HG03342 (cell line): Measurements from ENCODE around the gene KDM6A.
"Not testable (repeated sequence)": the region's sequence is repeated elsewhere in the genome, so short reads cannot be mapped to it uniquely, and the experiment has no call there.

ENCODE experiments used
- ATAC-seq: cut with Tn5 transposase; IDR thresholded peaks from one replicate; pipeline ENCODE4 v1.9.1; 2021; ENCODE audit warnings: mild to moderate bottlenecking, moderate library complexity; ENCODE audit not compliant: unreplicated experiment

The KDM6A gene

GRCh38 chrX:44915361-44915868 is 42.4 kb downstream of the KDM6A start:
- no peak for ATAC-seq

- no peak for ATAC-seq
Measured at GRCh38 chrX:44918722-44919121, 45.7 kb downstream of the KDM6A start.

- ATAC-seq: no peak
Measured at GRCh38 chrX:44922980-44923379, 50.0 kb downstream of the KDM6A start.

- no peak for ATAC-seq
Measured at GRCh38 chrX:44927398-44927797, 54.4 kb downstream of the KDM6A start.

- no peak for ATAC-seq
Measured at GRCh38 chrX:44931441-44931973, 58.5 kb downstream of the KDM6A start.

GRCh38 chrX:44935172-44935571 is 62.2 kb downstream of the KDM6A start:
- no peak for ATAC-seq

GRCh38 chrX:44935640-44936039 is 62.7 kb downstream of the KDM6A start:
- ATAC-seq: no peak

GRCh38 chrX:44937606-44938005 is 64.6 kb downstream of the KDM6A start:
- peak; percentile 78 for ATAC-seq

- ATAC-seq: no peak
Measured at GRCh38 chrX:44938111-44938510, 65.1 kb downstream of the KDM6A start.

GRCh38 chrX:44940541-44940940 is 67.6 kb downstream of the KDM6A start:
- ATAC-seq: not testable (repeated sequence)

- ATAC-seq: no peak
Measured at GRCh38 chrX:44943007-44943406, 70.0 kb downstream of the KDM6A start.

GRCh38 chrX:44944894-44945293 is 71.9 kb downstream of the KDM6A start:
- no peak for ATAC-seq

- ATAC-seq: no peak
Measured at GRCh38 chrX:44945736-44946135, 72.7 kb downstream of the KDM6A start.

- no peak for ATAC-seq
Measured at GRCh38 chrX:44946771-44947170, 73.8 kb downstream of the KDM6A start.

- ATAC-seq: no peak
Measured at GRCh38 chrX:44947995-44948394, 75.0 kb downstream of the KDM6A start.

GRCh38 chrX:44948406-44948805 is 75.4 kb downstream of the KDM6A start:
- ATAC-seq: no peak

GRCh38 chrX:44949125-44949524 is 76.1 kb downstream of the KDM6A start:
- ATAC-seq: no peak

- not testable (repeated sequence) for ATAC-seq
Measured at GRCh38 chrX:44950471-44951366, 77.7 kb downstream of the KDM6A start.

- no peak for ATAC-seq
Measured at GRCh38 chrX:44951572-44952067, 78.6 kb downstream of the KDM6A start.

- no peak for ATAC-seq
Measured at GRCh38 chrX:44952329-44953027, 79.5 kb downstream of the KDM6A start.

GRCh38 chrX:44953734-44954502 is 80.9 kb downstream of the KDM6A start:
- no peak for ATAC-seq
